Stimulated activated CD4-positive, alpha-beta T cell treated with anti-CD3 and anti-CD28 coated beads, Interleukin-4, amount 100 ng/mL, for 4 hours (primary cell): ENCODE data around the gene CUTA.

Experiments
- DNase-seq, 2 experiments: peaks; one replicate each; pipeline ENCODE4 v3.0.0-alpha.2; 2020

CUTA gene, protein sequence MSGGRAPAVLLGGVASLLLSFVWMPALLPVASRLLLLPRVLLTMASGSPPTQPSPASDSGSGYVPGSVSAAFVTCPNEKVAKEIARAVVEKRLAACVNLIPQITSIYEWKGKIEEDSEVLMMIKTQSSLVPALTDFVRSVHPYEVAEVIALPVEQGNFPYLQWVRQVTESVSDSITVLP

DNA sequence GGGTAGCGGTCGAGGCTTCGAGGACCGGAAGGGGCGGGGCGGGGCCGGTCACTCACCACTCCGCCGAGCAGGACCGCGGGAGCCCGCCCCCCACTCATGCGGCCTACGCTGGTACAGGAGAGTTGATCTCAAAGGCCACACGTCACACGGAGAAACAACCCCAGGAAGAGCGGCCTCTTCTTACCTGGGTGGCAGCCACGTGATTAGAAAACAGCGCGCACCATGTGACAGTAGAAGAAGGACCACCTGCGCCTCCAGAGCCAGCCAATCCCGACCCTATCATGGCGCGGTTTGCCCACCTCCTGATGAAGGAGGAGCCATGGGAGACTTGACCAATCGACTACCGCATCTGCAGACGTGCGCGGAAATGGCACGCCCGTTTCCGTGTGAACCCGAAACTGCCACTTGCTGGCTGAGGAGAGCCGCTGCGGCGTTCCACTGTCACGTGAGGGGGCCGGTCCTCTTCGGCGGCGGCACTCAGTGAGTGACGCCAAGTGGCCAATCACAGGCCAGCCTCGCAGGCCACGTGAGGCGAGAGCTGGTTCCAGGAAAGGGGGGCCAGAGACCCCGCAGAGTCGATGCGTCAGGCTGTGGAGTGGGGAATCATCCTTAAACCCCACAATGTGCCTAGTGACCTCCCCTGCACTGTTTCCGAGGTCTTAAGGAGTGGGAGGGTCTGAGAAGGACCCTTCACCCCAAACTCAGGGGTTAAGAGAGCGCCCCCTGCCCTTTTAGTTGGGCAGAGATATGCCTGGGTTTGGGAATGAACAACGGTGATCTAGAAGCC is at the start of gene CUTA:
TSS of gene CUTA (minus strand) at position 205 of the 787 bp plus-strand sequence. CDS start at position 98, 107 bp downstream.
- peak; percentile 95 to 100 for DNase-seq

DNA sequence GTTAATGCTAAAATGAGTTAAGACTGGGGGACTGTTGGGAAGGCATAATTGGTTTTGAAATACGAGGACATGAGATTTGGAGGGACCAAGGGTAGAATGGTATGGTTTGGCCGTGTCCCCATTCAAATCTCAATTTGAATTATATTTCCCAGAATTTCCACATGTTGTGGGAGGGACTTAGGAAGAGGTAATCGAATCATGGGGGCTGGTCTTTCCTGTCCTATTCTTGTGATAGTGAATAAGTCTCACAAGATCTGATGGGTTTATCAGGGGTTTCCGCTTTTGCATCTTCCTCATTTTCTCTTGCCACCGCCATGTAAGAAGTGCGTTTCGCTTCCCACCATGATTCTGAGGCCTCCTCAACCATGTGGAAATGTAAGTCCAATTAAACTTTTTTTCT is 49.2 kb upstream of the CUTA start:
- no peak for DNase-seq

DNA sequence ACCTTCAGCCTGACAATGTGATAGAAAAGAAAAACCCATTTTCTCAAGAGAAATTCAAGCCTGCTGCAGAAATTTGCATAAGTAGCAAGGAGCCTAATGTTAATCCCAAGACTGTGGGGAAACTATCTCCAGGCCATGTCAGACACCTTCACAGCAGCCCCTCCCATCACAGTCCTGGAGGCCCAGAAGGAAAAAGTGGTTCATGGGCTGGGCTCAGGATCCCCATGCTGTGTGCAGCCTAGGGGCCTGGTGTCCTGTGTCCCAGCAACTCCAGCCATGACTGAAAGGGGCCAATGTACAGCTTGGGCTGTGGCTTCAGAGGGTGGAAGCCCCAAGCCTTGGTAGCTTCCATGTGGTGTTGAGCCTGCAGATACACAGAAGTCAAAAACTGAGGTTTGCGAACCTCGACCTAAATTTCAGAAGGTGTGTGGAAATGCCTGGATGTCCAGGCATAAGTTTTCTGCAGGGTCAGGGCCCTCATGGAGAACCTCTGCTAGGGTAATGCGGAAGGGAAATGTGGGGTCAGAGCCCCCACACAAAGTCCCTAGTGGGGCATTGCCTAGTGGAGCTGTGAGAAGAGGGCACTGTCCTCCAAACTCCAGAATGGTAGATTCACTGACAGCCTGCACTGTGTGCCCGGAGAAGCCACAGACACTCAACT is 48.3 kb upstream of the CUTA start:
- no peak for DNase-seq

DNA sequence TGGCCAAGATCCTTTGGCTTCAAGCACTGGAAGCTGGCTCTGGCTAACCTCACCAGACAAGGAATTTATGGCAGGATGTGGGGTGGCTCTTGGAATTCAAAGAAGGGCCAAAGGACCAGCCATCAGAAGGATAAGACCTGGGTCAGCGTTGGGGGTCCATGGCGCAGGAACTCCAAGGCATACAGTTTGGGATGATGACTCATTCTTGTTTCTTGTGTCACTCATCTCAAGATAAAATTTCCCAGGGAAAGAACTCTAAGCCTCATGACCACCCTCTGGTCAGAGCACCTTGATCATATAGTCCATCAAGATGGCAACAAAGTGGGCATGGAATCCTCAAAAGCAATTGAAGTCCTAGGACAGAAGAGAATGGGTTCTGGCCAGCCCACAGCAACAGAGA is 41.3 kb upstream of the CUTA start:
- no peak for DNase-seq

DNA sequence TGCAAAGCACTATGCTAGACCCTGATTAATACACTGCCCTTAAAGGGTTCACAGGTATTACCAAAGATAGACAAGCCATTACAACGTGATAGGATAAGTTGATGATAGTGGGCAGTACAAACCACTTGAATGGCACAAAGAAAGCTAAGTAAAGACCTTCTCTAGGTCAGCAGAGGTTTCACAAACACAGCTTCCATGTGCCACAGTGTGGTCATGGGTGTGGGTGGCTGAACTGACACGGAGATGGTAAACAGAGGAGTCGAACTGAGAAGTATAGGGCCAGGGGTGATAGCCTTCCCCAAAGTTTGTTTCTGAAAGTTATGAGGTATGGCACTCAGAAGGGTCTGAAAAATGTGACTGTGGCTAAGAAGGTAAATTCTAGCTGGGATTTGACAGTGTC is 40.8 kb upstream of the CUTA start:
- no peak for DNase-seq

DNA sequence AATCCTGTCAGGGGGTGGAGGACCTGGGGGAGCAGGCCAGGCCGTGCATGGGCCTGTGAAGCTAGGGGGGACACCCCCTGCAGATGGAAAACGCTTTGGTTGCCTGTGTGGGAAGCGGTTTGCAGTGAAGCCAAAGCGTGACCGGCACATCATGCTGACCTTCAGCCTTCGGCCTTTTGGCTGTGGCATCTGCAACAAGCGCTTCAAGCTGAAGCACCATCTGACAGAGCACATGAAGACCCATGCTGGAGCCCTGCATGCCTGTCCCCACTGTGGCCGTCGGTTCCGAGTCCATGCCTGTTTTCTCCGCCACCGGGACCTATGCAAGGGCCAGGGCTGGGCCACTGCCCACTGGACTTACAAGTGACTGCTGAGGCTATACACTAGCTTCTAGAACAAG is 38.2 kb upstream of the CUTA start:
- DNase-seq: no peak

DNA sequence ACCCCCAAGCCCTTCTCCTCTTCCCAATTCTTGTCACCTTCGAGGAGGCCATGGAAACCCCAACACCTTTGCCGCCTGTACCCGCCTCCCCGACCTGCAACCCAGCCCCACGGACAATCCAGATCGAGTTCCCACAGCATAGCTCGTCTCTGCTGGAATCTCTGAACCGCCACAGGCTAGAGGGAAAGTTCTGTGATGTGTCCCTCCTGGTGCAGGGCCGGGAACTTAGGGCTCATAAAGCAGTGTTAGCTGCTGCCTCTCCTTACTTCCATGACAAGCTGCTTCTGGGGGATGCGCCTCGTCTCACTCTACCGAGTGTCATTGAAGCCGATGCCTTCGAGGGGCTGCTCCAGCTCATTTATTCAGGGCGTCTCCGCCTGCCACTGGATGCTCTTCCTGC is 37.1 kb upstream of the CUTA start:
- no peak for DNase-seq

DNA sequence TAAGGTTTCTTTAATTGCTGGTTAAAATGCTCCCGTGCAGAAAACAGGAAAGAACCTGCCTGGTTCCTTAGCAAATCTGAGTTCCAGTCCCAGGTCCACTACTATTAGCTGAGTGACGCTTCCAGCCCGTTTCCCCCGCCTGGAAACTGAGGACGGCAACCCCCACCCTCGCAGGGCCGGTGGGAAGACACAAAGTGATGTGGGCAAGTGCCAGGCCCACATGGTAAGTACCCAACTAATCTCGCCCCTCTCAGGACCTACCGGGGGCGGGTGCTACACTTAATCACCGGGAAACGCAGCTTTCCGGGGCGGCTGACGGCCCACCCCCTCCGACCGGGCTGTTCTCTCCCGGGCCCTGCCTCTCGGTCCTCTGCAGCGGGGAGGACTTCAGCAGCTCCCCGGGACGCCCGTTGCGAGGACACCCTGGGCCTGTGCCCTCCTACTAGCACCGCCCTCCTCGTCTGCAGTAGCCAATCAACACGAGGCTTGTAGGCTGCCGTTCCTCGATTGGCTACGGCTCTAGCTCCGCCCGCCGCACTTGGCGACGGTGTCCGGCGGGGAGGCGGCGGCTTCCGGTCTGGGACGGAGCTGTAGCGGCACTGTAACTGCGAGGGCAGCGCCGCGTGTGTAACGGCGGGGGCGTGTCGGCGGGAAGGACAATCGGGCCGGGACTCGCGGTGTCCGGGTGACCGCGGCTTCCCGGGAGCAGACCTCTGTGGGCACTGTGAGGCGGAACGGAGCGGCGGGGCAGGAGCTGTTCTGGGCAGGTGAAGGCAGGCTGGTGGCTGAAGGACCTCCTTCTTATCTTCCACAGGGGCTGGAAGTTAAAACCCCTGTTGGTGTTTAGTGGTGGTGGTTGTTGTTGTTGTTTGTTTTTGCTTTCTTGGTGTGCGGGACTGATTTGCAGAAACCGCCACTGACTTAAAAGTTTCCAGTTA is 36.4 kb upstream of the CUTA start, which contains the start of gene ZBTB9:
TSS of gene ZBTB9 (plus strand) at position 568 of the 938 bp plus-strand sequence. CDS start 525 bp downstream, outside the sequence.
- peak; percentile 89 to 94 for DNase-seq

DNA sequence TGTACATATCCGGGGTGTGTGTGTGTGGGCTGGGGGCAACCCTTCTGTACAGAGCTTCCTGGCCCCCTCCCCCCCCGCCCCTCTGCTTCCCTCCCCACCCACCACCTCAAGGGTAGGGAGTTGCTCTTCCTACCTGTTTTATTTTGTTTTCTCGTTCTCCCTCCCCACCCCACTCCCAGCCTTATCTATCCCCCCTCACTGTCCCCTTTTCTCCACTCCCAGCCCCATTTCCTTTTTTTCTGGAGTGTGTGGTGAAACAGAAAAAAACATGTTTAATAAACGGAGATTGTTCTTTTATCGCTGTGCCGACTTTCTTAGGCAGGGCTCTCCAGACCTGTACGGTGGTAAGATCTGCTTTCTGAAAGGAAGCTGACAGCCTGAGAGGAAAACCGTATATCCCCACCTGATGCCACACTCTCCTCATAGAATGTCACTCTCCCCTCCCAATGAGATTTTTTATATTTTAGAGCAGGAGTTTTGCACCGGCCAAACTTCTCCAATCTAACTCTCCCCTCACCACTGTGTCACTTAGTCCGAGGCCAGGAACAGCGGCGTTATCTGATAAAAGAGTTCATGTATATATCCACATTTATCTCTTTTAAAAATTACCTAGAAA is 35.6 kb upstream of the CUTA start:
- no peak for DNase-seq

DNA sequence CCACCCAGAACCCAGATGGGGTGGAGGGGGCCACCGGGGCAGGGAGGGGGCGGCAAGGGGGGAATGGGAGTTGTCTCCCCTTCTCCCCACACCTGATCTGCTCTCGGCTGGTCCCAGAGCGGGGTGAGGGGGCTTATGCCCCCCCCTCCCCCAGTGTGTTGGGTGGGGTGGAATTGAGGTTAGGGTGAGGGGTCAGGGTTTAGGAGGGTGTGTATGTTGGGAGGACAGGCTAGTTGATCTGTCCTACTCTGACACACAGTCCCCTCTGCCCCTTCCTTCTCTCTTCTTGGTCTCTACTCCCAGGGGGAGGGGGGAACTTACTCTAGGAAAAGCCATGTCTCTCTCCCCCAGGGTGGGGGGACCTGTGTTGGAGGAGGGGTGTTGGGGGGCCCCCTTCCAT is 34.6 kb upstream of the CUTA start:
- no peak for DNase-seq

DNA sequence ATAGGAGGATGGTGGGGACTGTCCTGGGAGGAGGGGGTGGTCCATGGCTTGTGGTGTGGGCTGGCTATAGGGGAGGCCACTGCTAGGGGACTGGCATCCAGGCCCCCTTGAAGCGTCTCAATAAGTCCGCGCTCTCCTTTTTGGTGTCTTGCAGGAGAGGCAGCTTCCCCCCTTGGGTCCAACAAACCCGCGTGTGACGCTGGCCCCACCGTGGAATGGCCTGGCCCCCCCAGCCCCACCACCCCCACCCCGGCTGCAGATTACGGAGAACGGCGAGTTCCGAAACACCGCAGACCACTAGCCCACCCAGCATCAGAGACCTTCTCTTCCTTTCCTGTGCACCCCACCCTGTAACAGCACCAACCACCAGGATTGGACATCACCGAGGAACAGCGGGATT is 33.7 kb upstream of the CUTA start:
- no peak for DNase-seq

DNA sequence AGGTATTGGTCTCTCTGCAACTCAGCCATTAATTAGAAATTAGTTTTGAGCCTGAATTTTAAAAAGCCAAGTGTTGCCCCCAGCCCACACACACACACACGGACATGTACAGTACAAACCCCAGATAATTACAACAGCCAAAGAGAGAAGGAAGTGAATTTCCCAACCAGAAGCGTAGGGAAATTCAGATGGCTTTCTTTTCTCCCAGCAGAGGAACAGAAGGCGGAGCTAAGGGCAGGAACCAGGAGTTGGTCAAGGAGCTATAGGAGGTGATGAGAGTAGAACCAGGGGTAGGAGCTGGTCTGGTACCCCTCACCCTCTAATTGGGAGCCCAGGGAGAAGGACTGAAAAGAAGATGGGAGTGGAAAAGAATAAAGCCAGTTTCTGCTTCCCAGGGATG is 32.5 kb upstream of the CUTA start:
- no peak for DNase-seq

DNA sequence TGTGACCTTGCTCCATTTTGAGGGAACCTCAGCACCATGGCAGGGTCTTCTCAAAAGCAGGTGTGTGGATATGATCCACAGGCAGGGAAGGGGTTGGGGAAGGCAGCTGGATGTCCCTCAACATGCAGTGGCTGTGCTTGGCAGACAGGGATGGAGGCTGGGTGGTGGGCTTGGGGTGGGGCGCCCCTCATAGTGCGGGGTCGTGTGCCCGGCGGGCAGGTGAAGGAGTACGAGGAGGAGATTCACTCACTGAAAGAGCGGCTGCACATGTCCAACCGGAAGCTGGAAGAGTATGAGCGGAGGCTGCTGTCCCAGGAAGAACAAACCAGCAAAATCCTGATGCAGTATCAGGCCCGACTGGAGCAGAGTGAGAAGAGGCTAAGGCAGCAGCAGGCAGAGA is 28.4 kb upstream of the CUTA start:
- no peak for DNase-seq

DNA sequence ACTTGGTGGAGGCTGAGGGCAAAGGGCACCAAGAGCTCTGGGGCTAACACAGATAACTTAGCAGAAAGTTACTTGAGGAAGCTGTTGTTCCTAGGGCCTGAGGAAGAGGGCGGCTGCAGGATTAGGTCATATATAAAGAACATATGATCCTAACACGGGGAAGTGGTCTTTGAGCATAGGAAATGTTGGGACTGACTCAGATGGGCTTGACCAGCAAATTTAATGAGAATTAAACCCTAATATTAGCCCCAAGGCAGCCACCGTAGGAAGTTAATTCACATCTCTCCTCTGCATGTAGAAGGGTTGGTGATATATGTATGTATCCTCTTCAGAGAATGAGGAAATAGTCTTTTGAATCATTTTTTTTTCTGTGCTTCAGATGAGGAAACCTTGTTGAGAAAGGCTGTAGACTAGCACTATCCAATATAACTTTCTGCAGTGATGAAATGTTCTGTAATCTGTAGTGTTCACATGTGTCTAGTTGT is 27.3 kb upstream of the CUTA start:
- no peak for DNase-seq

DNA sequence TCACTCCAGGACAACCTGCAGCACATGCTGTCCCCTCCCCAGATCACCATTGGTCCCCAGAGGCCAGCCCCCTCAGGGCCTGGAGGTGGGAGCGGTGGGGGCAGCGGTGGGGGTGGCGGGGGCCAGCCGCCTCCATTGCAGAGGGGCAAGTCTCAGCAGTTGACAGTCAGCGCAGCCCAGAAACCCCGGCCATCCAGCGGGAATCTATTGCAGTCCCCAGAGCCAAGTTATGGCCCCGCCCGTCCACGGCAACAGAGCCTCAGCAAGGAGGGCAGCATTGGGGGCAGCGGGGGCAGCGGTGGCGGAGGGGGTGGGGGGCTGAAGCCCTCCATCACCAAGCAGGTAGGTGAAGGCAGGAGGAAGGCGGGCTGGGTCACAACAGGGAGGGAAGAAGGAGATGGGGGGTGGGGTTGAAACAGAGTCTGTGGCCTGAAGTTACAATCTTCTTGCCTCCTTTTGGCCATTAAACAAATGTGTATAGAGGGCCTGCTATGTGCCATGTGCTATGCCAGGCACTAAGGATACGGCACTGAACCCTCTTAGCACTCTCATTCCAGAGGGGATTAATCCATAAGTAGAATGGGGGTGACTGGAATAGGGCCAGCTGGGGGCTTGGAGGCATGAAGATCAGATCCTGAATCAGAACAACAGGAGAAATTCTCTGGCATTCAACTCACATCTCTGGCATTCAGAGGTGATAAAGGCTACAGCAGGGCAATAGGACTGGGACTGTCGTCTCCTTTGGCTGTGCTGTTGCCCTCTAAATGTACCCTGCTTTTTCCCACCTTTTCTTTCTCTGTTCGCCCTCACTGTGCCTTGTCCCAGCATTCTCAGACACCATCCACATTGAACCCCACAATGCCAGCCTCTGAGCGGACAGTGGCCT is 26.0 kb upstream of the CUTA start:
- no peak for DNase-seq

DNA sequence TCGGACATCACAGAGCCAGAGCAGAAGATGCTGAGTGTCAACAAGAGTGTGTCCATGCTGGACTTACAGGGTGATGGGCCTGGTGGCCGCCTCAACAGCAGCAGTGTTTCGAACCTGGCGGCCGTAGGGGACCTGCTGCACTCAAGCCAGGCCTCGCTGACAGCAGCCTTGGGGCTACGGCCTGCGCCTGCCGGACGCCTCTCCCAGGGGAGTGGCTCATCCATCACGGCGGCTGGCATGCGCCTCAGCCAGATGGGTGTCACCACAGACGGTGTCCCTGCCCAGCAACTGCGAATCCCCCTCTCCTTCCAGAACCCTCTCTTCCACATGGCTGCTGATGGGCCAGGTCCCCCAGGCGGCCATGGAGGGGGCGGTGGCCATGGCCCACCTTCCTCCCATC is 25.1 kb upstream of the CUTA start:
- no peak for DNase-seq

DNA sequence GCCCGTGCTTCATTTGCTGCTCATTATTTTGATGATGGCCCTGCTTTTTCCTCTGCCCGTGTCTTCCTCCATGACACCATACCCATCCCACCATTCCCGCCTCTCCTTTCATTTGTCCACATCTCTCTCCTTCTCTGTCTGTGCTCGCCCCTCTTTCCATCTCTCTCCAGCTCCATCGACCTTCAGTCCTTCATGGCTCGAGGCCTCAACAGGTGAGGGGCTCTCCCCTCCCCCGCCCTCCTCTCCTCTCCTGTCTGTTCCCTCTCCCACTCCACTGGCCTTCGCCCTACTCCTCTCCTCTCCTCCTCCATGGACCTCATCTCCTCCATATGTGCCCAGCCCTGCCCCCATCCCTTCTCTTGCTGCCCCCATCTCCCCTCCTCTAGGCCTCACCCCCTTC is 24.4 kb upstream of the CUTA start:
- DNase-seq: no peak

DNA sequence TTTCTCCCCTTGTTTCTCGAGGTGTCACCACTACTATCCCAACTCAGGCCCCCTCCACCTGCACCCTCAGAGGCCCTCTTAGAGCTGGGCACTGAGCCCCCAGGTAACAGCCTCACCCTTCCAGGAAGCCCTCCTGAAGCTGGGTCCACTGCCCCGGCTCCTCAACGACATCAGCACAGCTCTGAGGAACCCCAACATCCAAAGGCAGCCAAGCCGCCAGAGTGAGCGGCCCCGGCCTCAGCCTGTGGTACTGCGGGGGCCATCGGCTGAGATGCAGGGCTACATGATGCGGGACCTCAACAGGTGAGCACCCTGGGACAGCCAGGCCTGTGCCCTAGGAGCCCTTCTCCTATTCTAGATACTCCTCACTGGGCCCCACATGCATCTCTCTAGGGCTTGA is 23.6 kb upstream of the CUTA start:
- DNase-seq: no peak

DNA sequence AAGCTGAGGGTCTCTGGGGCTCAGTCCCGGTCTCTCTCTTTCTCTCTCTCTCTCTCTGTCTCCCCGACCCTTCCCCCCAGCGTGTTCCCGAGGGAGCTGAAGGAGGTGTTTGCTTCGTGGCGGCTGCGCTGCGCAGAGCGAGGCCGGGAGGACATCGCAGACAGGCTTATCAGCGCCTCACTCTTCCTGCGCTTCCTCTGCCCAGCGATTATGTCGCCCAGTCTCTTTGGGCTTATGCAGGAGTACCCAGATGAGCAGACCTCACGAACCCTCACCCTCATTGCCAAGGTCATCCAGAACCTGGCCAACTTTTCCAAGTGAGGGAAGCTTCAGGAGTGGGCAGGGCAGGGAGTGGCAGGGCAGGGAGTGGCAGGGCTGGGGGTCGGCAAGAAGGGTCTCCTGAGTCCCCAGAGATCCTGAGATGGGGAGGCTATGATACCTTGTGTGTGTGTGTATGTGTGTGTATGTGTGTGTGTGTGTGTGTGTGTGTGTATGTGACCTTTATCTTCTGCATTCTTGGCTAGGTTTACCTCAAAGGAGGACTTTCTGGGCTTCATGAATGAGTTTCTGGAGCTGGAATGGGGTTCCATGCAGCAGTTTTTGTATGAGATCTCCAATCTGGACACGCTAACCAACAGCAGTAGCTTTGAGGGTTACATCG is 22.9 kb upstream of the CUTA start:
- no peak for DNase-seq

DNA sequence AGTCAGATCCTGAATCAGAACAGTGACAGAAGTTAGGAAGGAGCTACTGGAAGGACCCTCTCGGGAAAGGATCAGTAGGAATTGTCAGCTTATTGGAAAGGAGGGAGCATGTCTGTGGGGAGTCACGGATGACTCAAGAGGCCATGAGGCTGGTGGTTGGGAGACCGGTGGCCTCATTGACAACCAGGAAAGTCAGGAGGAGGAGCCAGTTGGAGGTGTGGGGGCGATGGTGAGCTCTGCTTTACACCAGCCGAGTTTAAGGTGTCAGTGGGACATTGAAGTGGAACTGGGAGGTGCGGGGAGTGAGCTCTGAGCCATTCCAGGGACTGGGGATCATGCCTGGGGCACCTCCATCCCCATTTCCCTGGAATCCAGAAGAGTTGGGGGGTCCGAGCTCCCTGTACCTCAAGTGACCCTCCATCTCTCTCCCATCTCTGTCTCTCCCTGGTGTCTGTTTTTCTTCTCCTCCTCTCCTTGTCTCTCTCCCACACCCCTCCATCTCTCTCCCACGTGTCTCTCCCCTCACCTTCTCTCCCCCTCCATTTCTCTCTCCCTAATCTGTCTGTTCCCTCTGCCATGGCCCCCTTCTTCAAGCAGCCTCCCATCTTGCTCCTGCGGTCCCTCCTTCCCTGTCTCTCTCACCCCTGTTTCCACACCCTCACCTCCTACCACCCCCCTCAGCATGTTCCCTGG is 22.2 kb upstream of the CUTA start:
- no peak for DNase-seq
